GM23338 (cell line): ENCODE data around the gene ADCY1. TPM values are rescaled to one million over a fixed set of nuclear protein-coding genes. Genes with fewer than 3 reads are reported as not detected.

Experiments
- ATAC-seq: fragments of 200-7000 bp; cut with Tn5 transposase; 3 replicates; pipeline ENCODE4 v1.9.1; 2020
- DNase-seq: peaks from one replicate; pipeline ENCODE4 v3.0.0-alpha.2; 2015; ENCODE audit warnings: low spot score
- H2AFZ ChIP-seq: fragments of 200-600 bp; sonication (generic); 2 replicates; pipeline ENCODE4 v1.8.0; 2016; ENCODE audit warnings: antibody characterized with exemption, mild to moderate bottlenecking, moderate library complexity
- H3F3A ChIP-seq: fragments of 200-600 bp; sonication (generic); replicated peaks from 2 replicates; pipeline ENCODE4 v1.8.0; 2017; ENCODE audit warnings: antibody characterized with exemption, mixed run types, low read depth
- H3K27ac ChIP-seq: fragments of 200-600 bp; sonication (generic); 2 replicates; pipeline ENCODE4 v1.6.1; 2016; ENCODE audit warnings: low read depth
- H3K27me3 ChIP-seq: fragments of 200-600 bp; sonication (generic); 2 replicates; pipeline ENCODE4 v1.8.0; 2016; ENCODE audit warnings: mild to moderate bottlenecking, mixed run types, moderate library complexity; ENCODE audit not compliant: insufficient read depth
- H3K36me3 ChIP-seq: fragments of 200-600 bp; sonication (generic); 2 replicates; pipeline ENCODE4 v1.8.0; 2016; ENCODE audit warnings: mild to moderate bottlenecking; ENCODE audit not compliant: insufficient read depth
- H3K4me1 ChIP-seq: fragments of 200-600 bp; sonication (generic); 2 replicates; pipeline ENCODE4 v1.8.0; 2016; ENCODE audit warnings: mild to moderate bottlenecking, moderate library complexity; ENCODE audit not compliant: insufficient read depth
- H3K4me2 ChIP-seq: fragments of 200-600 bp; sonication (generic); 2 replicates; pipeline ENCODE4 v1.7.1; 2017; ENCODE audit warnings: mixed run types
- H3K4me3 ChIP-seq: fragments of 200-600 bp; sonication (generic); 2 replicates; pipeline ENCODE4 v1.6.1; 2016; ENCODE audit warnings: mixed run types
- H3K79me2 ChIP-seq: fragments of 200-600 bp; sonication (generic); replicated peaks from 2 replicates; pipeline ENCODE4 v1.8.0; 2017; ENCODE audit warnings: mild to moderate bottlenecking; ENCODE audit not compliant: insufficient read depth
- H3K9me2 ChIP-seq: fragments of 200-600 bp; sonication (generic); 2 replicates; pipeline ENCODE4 v1.8.0; 2017; ENCODE audit not compliant: insufficient read depth
- H4K20me1 ChIP-seq: fragments of 200-600 bp; sonication (generic); replicated peaks from 2 replicates; pipeline ENCODE4 v1.8.0; 2017; ENCODE audit warnings: mild to moderate bottlenecking; ENCODE audit not compliant: insufficient read depth
- H3K27ac Mint-ChIP-seq: 2 replicates; pipeline ENCODE4 v1.8.0; 2020; ENCODE audit warnings: inconsistent platforms, mild to moderate bottlenecking, moderate library complexity, mixed read lengths
- H3K27me3 Mint-ChIP-seq: 3 replicates; pipeline ENCODE4 v1.8.0; 2022; ENCODE audit warnings: low read depth, mild to moderate bottlenecking, moderate library complexity, mixed read lengths, inconsistent platforms; ENCODE audit not compliant: insufficient read depth, poor library complexity
- H3K36me3 Mint-ChIP-seq: 3 replicates; pipeline ENCODE4 v1.8.0; 2021; ENCODE audit warnings: low read depth, mild to moderate bottlenecking, inconsistent platforms, moderate library complexity, mixed read lengths
- H3K4me1 Mint-ChIP-seq: 3 replicates; pipeline ENCODE4 v1.8.0; 2020; ENCODE audit warnings: mild to moderate bottlenecking, inconsistent platforms, mixed read lengths
- H3K4me3 Mint-ChIP-seq: 3 replicates; pipeline ENCODE4 v1.8.0; 2021; ENCODE audit warnings: moderate library complexity, mild to moderate bottlenecking, inconsistent platforms, mixed read lengths
- H3K9me3 Mint-ChIP-seq: 3 replicates; pipeline ENCODE4 v1.8.0; 2020; ENCODE audit warnings: moderate library complexity, mild to moderate bottlenecking, inconsistent platforms, mixed read lengths
- EZH2phosphoT487 ChIP-seq: fragments of 200-600 bp; sonication (generic); IDR thresholded peaks from one replicate; pipeline ENCODE4 v1.8.1; 2018; ENCODE audit warnings: antibody characterized with exemption; ENCODE audit not compliant: unreplicated experiment
- JUNB ChIP-seq: IDR thresholded peaks from one replicate; pipeline ENCODE4 v1.6.1; 2016; ENCODE audit warnings: antibody characterized with exemption; ENCODE audit not compliant: unreplicated experiment
- NANOG ChIP-seq: IDR thresholded peaks from 2 replicates; pipeline ENCODE4 v1.6.1; 2016; ENCODE audit warnings: antibody characterized with exemption, borderline replicate concordance
- POLR2AphosphoS5 ChIP-seq: IDR thresholded peaks from 2 replicates; pipeline ENCODE4 v1.6.1; 2016; ENCODE audit warnings: antibody characterized with exemption, low read depth
- polyA plus RNA-seq: library from polyadenylated mRNA; unstranded; fragments of >200 nt; fragmentation: Nextera tagmentation; extraction: Ambion mirVana; gene quantifications from 2 replicates; pipeline ENCODE4 v1.2.1, GENCODE V29; 2016
- total RNA-seq: library from RNA; depleted of rRNA; stranded (reverse); fragments of >200 nt; shearing (Covaris generic); gene quantifications from 2 replicates; pipeline ENCODE4 v1.2.3, GENCODE V29; 2014
- TF ChIP-seq, protein P1 (sequence below), 2 experiments: fragments of 200-600 bp in 1 of 2; sonication (generic) in 1 of 2; conservative IDR thresholded peaks; 2 replicates each; pipeline versions ENCODE4 v1.5.1 to v1.6.1; 2016 to 2017; ENCODE audit warnings: antibody characterized with exemption in 2 of 2, low read depth in 2 of 2, mild to moderate bottlenecking in 2 of 2, moderate library complexity in 1 of 2
- TF ChIP-seq, protein P2 (sequence below): fragments of 250-450 bp; sonication (Bioruptor Pico); IDR thresholded peaks from 2 replicates; pipeline ENCODE4 v1.5.0; 2020; ENCODE audit warnings: mild to moderate bottlenecking, moderate library complexity
- TF ChIP-seq, protein P3 (sequence below): IDR thresholded peaks from one replicate; pipeline ENCODE4 v1.6.1; 2018; ENCODE audit warnings: antibody characterized with exemption; ENCODE audit not compliant: unreplicated experiment

The ADCY1 gene
- total and polyA plus RNA-seq, 2 experiments from 2014 or later, result 2.3 to 18.7 TPM

DNA sequence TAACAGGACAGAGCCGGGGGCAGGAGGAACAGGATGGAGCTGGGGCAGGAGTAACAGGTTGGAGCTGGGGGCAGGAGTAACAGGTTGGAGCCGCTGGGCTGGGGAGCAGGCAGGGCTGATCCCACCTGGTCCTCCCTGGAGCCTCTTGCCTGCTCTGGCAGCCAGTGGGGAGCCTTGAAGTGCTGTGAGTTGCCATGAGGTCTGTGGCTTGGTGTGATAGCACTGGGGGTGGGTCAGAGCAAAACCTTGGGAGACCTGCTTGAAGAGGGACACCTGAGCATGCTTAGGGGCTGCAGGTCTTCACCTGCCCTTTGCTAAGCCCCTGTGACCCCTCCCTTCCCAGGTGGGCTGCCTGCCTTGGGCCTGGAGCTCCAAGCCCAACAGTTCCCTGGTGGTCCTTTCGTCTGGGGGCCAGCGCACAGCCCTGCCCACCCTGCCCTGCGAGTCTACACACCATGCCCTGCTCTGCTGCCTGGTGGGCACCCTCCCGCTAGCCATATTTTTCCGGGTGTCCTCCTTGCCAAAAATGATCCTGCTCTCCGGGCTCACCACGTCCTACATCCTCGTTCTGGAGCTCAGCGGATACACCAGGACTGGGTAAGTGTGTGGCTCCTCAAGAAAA, 111.6 kb downstream of the ADCY1 start (continued):
- TF ChIP-seq, protein P1, sequence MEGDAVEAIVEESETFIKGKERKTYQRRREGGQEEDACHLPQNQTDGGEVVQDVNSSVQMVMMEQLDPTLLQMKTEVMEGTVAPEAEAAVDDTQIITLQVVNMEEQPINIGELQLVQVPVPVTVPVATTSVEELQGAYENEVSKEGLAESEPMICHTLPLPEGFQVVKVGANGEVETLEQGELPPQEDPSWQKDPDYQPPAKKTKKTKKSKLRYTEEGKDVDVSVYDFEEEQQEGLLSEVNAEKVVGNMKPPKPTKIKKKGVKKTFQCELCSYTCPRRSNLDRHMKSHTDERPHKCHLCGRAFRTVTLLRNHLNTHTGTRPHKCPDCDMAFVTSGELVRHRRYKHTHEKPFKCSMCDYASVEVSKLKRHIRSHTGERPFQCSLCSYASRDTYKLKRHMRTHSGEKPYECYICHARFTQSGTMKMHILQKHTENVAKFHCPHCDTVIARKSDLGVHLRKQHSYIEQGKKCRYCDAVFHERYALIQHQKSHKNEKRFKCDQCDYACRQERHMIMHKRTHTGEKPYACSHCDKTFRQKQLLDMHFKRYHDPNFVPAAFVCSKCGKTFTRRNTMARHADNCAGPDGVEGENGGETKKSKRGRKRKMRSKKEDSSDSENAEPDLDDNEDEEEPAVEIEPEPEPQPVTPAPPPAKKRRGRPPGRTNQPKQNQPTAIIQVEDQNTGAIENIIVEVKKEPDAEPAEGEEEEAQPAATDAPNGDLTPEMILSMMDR (conservative IDR thresholded peaks at IDR 0.05; ENCODE audit: low read depth in 2 of 2), result no peak

DNA sequence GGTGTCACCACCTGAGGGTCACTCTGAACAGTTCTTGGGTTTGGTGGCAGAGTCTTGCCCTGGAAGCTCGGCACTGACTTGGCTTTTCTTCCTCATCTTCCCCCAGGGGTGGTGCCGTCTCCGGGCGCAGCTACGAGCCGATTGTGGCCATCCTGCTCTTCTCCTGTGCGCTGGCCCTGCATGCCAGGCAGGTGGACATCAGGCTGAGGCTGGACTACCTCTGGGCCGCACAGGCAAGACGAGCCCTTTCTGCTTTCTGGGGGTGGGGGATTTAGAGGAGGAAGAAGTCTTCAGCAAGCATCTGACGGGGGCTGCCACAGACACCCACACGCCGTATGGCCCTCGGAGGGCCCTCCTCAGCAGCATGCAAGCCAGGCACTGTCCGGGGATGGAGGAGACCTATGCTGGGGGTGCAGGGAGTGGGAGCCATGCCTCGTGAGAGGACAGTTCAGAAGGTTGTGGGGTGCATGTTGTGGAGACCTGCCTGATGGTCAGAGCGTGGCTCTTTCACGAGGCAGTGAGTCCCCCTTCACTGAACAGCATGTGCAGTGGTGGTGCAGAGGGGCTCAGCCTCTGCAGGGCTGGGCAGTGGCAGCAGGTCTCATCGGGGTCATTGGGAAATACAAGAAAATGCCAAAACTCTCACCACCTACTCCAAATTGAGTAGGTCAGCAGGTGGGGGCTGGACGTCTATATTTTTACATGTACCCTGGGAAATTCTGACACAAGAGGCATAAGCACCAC, 112.4 kb downstream of the ADCY1 start:
- H3K4me3 Mint-ChIP-seq, result no peak overlapping the region
- H2AFZ ChIP-seq, result no peak overlapping the region
- H3K27ac Mint-ChIP-seq, result no peak overlapping the region

DNA sequence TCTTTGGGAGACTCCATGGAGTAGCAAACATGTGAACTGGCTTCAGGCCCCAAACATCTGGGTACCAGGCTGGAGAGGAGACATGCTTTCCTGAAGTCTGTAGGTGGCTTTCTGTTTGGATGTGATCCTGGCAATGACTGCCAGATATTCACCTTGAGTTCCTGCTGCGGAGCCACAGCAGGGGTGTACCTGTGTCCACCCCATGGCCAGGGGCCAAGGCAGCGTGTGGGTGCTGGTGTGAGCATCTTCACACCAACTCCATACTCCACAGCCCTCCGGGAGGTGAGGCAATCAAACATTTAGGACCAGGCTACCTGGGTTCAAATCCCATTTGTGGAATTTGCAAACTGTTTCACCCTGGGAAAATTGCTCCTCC, 113.0 kb downstream of the ADCY1 start:
- H3K4me3 Mint-ChIP-seq, result no peak overlapping the region
- H3K27ac ChIP-seq, result no peak overlapping the region
- H3K79me2 ChIP-seq, result no peaks in the 10 kb centered on the region
- H3K27me3 Mint-ChIP-seq, result peaks cover 2% of the 10 kb centered on the region
- no peaks in the 10 kb centered on the region for H4K20me1 ChIP-seq
- ATAC-seq, result no peak
- H3K27ac Mint-ChIP-seq, result no peak overlapping the region
- H3K4me2 ChIP-seq, result no peak overlapping the region
- H3K36me3 Mint-ChIP-seq, result peaks cover 12% of the 10 kb centered on the region
- H3K4me1 ChIP-seq, result no peaks in the 10 kb centered on the region
- DNase-seq, result no peak
- H3K4me3 ChIP-seq, result no peak overlapping the region
- no peaks in the 10 kb centered on the region for H3K36me3 ChIP-seq
- no peaks in the 10 kb centered on the region; the same call in 2 of the 3 replicates for H3K4me1 Mint-ChIP-seq
- H3F3A ChIP-seq, result no peaks in the 10 kb centered on the region
- H3K9me3 Mint-ChIP-seq, result no peaks in the 10 kb centered on the region
- H2AFZ ChIP-seq, result no peak overlapping the region
- H3K27me3 ChIP-seq, result no peaks in the 10 kb centered on the region
- no peaks in the 10 kb centered on the region for H3K9me2 ChIP-seq
- TF ChIP-seq, protein P2, sequence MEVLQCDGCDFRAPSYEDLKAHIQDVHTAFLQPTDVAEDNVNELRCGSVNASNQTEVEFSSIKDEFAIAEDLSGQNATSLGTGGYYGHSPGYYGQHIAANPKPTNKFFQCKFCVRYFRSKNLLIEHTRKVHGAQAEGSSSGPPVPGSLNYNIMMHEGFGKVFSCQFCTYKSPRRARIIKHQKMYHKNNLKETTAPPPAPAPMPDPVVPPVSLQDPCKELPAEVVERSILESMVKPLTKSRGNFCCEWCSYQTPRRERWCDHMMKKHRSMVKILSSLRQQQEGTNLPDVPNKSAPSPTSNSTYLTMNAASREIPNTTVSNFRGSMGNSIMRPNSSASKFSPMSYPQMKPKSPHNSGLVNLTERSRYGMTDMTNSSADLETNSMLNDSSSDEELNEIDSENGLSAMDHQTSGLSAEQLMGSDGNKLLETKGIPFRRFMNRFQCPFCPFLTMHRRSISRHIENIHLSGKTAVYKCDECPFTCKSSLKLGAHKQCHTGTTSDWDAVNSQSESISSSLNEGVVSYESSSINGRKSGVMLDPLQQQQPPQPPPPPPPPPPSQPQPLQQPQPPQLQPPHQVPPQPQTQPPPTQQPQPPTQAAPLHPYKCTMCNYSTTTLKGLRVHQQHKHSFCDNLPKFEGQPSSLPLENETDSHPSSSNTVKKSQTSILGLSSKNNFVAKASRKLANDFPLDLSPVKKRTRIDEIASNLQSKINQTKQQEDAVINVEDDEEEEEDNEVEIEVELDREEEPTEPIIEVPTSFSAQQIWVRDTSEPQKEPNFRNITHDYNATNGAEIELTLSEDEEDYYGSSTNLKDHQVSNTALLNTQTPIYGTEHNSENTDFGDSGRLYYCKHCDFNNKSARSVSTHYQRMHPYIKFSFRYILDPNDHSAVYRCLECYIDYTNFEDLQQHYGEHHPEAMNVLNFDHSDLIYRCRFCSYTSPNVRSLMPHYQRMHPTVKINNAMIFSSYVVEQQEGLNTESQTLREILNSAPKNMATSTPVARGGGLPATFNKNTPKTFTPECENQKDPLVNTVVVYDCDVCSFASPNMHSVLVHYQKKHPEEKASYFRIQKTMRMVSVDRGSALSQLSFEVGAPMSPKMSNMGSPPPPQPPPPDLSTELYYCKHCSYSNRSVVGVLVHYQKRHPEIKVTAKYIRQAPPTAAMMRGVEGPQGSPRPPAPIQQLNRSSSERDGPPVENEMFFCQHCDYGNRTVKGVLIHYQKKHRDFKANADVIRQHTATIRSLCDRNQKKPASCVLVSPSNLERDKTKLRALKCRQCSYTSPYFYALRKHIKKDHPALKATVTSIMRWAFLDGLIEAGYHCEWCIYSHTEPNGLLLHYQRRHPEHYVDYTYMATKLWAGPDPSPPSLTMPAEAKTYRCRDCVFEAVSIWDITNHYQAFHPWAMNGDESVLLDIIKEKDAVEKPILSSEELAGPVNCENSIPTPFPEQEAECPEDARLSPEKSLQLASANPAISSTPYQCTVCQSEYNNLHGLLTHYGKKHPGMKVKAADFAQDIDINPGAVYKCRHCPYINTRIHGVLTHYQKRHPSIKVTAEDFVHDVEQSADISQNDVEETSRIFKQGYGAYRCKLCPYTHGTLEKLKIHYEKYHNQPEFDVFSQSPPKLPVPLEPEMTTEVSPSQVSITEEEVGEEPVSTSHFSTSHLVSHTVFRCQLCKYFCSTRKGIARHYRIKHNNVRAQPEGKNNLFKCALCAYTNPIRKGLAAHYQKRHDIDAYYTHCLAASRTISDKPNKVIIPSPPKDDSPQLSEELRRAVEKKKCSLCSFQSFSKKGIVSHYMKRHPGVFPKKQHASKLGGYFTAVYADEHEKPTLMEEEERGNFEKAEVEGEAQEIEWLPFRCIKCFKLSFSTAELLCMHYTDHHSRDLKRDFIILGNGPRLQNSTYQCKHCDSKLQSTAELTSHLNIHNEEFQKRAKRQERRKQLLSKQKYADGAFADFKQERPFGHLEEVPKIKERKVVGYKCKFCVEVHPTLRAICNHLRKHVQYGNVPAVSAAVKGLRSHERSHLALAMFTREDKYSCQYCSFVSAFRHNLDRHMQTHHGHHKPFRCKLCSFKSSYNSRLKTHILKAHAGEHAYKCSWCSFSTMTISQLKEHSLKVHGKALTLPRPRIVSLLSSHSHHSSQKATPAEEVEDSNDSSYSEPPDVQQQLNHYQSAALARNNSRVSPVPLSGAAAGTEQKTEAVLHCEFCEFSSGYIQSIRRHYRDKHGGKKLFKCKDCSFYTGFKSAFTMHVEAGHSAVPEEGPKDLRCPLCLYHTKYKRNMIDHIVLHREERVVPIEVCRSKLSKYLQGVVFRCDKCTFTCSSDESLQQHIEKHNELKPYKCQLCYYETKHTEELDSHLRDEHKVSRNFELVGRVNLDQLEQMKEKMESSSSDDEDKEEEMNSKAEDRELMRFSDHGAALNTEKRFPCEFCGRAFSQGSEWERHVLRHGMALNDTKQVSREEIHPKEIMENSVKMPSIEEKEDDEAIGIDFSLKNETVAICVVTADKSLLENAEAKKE (CRISPR knock-in tag), result no peak
- TF ChIP-seq EZH2phosphoT487, result no peak
- no peak for TF ChIP-seq NANOG
- no peak for TF ChIP-seq JUNB
- no peak for TF ChIP-seq POLR2AphosphoS5
- TF ChIP-seq, protein P3, sequence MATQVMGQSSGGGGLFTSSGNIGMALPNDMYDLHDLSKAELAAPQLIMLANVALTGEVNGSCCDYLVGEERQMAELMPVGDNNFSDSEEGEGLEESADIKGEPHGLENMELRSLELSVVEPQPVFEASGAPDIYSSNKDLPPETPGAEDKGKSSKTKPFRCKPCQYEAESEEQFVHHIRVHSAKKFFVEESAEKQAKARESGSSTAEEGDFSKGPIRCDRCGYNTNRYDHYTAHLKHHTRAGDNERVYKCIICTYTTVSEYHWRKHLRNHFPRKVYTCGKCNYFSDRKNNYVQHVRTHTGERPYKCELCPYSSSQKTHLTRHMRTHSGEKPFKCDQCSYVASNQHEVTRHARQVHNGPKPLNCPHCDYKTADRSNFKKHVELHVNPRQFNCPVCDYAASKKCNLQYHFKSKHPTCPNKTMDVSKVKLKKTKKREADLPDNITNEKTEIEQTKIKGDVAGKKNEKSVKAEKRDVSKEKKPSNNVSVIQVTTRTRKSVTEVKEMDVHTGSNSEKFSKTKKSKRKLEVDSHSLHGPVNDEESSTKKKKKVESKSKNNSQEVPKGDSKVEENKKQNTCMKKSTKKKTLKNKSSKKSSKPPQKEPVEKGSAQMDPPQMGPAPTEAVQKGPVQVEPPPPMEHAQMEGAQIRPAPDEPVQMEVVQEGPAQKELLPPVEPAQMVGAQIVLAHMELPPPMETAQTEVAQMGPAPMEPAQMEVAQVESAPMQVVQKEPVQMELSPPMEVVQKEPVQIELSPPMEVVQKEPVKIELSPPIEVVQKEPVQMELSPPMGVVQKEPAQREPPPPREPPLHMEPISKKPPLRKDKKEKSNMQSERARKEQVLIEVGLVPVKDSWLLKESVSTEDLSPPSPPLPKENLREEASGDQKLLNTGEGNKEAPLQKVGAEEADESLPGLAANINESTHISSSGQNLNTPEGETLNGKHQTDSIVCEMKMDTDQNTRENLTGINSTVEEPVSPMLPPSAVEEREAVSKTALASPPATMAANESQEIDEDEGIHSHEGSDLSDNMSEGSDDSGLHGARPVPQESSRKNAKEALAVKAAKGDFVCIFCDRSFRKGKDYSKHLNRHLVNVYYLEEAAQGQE, result no peak

More for the DNA sequence above, 112.4 kb downstream of the ADCY1 start:
- no peaks in the 10 kb centered on the region; the same call in 2 of the 3 replicates for H3K4me1 Mint-ChIP-seq
- H3K4me2 ChIP-seq, result no peak overlapping the region
- DNase-seq (no peak), ATAC-seq (no peak)
- H3K27ac ChIP-seq, result no peak overlapping the region
- no peaks in the 10 kb centered on the region for H3K9me3 Mint-ChIP-seq
- H4K20me1 ChIP-seq, result no peaks in the 10 kb centered on the region
- no peaks in the 10 kb centered on the region for H3K27me3 ChIP-seq
- peaks cover 2% of the 10 kb centered on the region for H3K27me3 Mint-ChIP-seq
- H3K4me1 ChIP-seq, result no peaks in the 10 kb centered on the region
- peaks cover 7% of the 10 kb centered on the region for H3K36me3 Mint-ChIP-seq
- H3K4me3 ChIP-seq, result no peak overlapping the region
- no peaks in the 10 kb centered on the region for H3F3A ChIP-seq
- no peak for TF ChIP-seq JUNB
- H3K36me3 ChIP-seq, result no peaks in the 10 kb centered on the region
- no peaks in the 10 kb centered on the region for H3K79me2 ChIP-seq
- no peaks in the 10 kb centered on the region for H3K9me2 ChIP-seq
